ENCODE results near the gene ATRIP.

DNA sequence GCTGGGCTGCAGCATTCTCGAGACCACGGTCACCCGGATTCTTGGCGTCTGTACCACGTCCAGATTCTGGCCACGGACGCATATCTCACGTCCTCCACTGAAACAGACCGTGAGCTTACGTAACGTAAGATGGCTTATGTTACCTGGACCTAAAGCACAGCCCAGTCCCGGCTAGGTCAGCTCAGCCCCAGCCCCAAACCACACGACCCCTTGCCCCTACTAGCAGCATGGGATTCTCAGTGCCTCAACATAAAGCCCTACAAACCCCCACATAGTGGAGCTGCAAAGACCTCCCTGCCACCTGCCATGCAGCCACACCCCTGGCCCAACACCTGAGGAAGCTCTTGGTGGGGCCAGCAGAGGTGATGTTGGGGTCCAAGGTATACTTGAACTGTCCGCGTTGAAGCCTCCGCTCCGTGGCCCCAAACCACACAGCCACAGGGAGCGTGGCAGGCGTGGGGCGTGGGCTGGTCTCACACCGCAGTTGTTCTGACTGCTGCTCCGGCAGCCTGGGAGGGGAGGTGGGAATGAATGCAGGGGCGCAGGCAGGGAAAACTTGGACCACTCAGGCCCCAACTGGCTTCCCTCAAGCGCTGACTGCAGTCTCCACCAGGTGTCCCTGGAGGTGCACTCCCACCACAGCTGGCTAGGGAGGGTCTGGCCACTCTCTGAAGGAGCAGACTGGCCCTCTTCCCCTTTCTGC lies 31.1 kb upstream of the ATRIP start:
- TF ChIP-seq CTCF (conservative IDR thresholded peaks at IDR 0.05) (no peak), ZFX (IDR thresholded peaks at IDR 0.05) (no peak)

Measured in C4-2B (cell line).